Muscle of back (tissue), 13 donors: ENCODE measurements around the gene WNT9A. TPM values are rescaled to one million over a fixed set of nuclear protein-coding genes. Genes with fewer than 3 reads are reported as not detected.
"Not testable (repeated sequence)": the region's sequence is repeated elsewhere in the genome, so short reads cannot be mapped to it uniquely, and the experiment has no call there.

Source experiments
- DNase-seq, 3 donors: peaks; one replicate each; pipeline versions ENCODE4 v3.0.0 to v3.0.0-alpha.2; 2013
- long read RNA-seq, 9 donors: transcript quantifications; one replicate each; lab custom pipeline, GENCODE V29; 2026
- polyA plus RNA-seq, 10 donors: library from polyadenylated mRNA; unstranded; fragments of 120-200 nt; gene quantifications; one replicate each; pipeline ENCODE4 v1.2.1, GENCODE V29; 2013; ENCODE audit not compliant: insufficient read length in 10 of 10

Gene WNT9A, protein sequence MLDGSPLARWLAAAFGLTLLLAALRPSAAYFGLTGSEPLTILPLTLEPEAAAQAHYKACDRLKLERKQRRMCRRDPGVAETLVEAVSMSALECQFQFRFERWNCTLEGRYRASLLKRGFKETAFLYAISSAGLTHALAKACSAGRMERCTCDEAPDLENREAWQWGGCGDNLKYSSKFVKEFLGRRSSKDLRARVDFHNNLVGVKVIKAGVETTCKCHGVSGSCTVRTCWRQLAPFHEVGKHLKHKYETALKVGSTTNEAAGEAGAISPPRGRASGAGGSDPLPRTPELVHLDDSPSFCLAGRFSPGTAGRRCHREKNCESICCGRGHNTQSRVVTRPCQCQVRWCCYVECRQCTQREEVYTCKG
- 1 to 10 TPM; 4.1 to 9.4 (median 7.2) TPM for polyA plus RNA-seq
- long read RNA-seq, donor 1, result 0 reads
- long read RNA-seq, donor 2, partial matches to known transcripts, result 0 of 3 reads
- long read RNA-seq, donor 2, other reads (novel, unspliced or antisense), result 0 of 3 reads
- long read RNA-seq, donor 3, result 0 reads
- long read RNA-seq, donor 4, partial matches to known transcripts, result 0 of 1 reads
- long read RNA-seq, donor 4, other reads (novel, unspliced or antisense), result 0 of 1 reads
- long read RNA-seq, donor 5, partial matches to known transcripts, result 0 of 2 reads
- long read RNA-seq, donor 5, other reads (novel, unspliced or antisense), result 0 of 2 reads
- long read RNA-seq, donor 6, partial matches to known transcripts, result 0 of 4 reads
- long read RNA-seq, donor 6, other reads (novel, unspliced or antisense), result 0 of 4 reads
- long read RNA-seq, donor 7, partial matches to known transcripts, result 0 of 2 reads
- long read RNA-seq, donor 7, other reads (novel, unspliced or antisense), result 0 of 2 reads
- long read RNA-seq, donor 8, partial matches to known transcripts, result 0 of 1 reads
- long read RNA-seq, donor 8, other reads (novel, unspliced or antisense), result 0 of 1 reads
- long read RNA-seq, donor 9, result 0 reads

GRCh38 chr1:227947676-227948492 is at the start of gene WNT9A:
Gene WNT9A (minus strand): TSS chr1:227947932. CDS start chr1:227947887, 45 bp downstream.
- peak; percentile 80 to 87 (median 87) for DNase-seq

- DNase-seq, result no peak
Measured at GRCh38 chr1:227996187-227996950, 48.6 kb upstream of the WNT9A start.

GRCh38 chr1:227994632-227995300 is 47.0 kb upstream of the WNT9A start:
- no peak for DNase-seq

- DNase-seq, result no peak
Measured at GRCh38 chr1:227987181-227987580, 39.4 kb upstream of the WNT9A start.

- not testable (repeated sequence) for DNase-seq
Measured at GRCh38 chr1:227975583-227976283, 28.0 kb upstream of the WNT9A start.

GRCh38 chr1:227973724-227974288 is 26.1 kb upstream of the WNT9A start:
- not testable (repeated sequence) for DNase-seq

DNA sequence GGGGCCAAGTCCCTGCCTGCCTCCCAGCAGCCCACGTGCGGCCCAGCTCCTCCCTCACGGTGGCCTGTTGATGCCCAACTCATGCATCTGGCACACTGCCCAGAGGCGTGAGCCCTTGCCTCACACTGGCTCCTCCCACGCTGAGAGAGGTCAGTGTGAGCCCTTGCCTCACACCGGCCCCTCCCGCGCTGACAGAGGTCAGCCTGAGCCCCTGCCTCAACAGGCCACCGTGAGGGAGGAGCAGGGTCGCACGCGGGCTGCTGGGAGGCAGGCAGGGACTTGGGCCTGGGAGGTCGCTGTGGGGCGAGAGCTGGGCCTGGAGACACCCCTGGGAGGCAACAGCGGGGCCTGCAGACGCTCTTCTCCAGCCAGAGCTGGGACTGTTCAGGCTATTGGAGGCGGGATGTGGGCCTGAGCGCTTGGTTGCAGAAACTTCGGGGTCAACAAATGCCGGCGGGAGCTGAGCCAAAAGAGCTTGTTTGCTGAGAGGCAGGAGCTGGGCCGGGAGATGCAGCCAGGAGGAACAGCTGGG is 25.2 kb upstream of the WNT9A start:
- peak in 1 of 3 donors; percentile 75 for DNase-seq

DNA sequence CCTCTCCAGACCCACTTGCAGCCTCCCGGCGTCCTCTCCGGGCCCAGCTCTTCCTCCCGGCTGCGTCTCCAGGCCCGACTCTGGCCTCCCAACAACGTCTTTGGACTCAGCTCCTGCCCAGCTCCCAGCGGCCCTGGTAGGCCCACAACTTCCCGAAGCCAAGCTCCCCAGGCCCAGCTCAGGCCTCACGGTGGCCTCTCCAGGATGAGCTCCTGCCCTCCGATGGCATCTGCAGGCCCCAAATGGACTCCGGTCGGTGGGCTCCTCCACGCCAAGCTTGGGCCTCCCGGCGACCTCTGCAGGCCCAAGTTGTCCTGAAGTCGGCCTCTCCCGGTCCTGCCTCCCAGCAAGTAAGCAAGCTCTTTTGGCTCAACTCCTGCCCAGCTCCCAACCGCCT is 24.5 kb upstream of the WNT9A start:
- DNase-seq, result peak in 1 of 3 donors; percentile 4

- peak in 1 of 3 donors; percentile 22 for DNase-seq
Measured at GRCh38 chr1:227971643-227972282, 24.0 kb upstream of the WNT9A start.

DNA sequence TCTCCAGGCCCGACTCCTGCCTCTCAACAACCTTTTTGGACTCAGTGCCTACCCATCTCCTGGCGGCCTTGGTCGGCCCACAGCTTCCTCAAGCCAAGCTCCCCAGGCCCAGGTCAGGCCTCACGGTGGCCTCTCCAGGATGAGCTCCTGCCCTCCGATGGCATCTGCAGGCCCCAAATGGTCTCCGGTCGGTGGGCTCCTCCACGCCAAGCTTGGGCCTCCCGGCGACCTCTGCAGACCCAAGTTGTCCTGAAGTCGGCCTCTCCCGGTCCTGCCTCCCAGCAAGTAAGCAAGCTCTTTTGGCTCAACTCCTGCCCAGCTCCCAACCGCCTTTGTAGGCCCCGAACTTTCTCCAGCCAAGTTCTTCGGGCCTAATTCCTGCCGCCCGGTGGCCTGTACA is 23.5 kb upstream of the WNT9A start:
- peak in 1 of 3 donors; percentile 9 for DNase-seq

- DNase-seq, result peak in 1 of 3 donors; percentile 48
Measured at GRCh38 chr1:227970076-227970995, 22.6 kb upstream of the WNT9A start.

- DNase-seq, result not testable (repeated sequence)
Measured at GRCh38 chr1:227967815-227968214, 20.1 kb upstream of the WNT9A start.

DNA sequence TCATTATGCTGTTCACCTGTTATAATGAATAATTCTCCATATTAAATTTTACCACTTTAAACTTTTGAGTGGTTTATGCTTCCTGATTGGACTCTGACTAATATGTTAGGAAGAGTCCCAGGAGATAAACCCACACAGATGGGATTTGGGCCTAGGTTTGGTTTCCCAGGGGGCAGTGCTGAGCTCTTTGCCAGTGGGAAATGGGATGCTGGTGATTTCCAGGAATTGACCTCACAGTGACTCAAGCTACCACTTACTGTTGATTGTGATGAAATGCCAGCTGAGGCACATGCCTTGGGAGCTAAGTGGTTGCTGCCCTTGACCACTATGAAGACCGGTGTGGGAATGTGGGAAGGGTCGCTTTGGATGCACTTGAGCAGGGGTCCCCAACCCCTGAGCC is 19.0 kb upstream of the WNT9A start:
- DNase-seq, result not testable (repeated sequence)

- no peak for DNase-seq
Measured at GRCh38 chr1:227961651-227962466, 14.1 kb upstream of the WNT9A start.

DNA sequence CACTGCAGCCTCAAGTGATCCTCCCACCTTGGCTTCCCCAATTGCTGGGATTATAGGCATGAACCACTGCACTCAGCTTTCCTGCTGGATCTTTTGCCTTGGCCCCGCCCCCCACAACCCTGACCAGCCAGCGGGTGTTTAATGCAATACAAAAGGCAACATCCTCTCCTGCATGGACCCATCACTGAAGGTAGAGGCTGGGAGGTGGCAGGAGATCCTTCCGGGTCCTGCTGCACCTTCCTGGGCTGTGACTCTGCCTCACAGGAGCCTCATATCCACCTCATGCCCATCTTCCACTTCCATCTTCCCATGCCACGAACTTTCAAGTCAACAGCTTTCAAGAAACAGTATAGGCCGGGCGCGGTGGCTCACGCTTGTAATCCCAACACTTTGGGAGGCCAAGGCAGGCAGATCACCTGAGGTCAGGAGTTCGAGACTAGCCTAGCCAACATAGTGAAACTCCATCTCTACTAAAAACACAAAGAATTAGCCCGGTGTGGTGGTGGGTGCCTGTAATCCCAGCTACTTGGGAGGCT is 11.7 kb upstream of the WNT9A start:
- no peak for DNase-seq
